ENCODE data around the gene ALDH7A1. TPM values are rescaled to one million over a fixed set of nuclear protein-coding genes. Genes with fewer than 3 reads are reported as not detected.
A peak's percentile ranks its signal among the peaks of the same experiment; 100 is the strongest.

The ALDH7A1 gene
- total RNA-seq, 4 donors from 2014 or later = 35.9 to 89.7 (median 48.2) TPM

GRCh38 chr5:126516133-126516532, 78.9 kb downstream of the ALDH7A1 start:
- WGBS, 2 donors = 17 to 22% methylated on average over 1 of the region's 1 CpG
- DNase-seq = no peak
- Histone ChIP-seq H3K27me3 (no peaks in the 10 kb centered on the region), H3K27ac (no peak overlapping the region), H3K9me3 (no peaks in the 10 kb centered on the region), H3K4me3 (no peak overlapping the region), H3K4me1 (peaks cover 0 to 52% (median 23%) of the 10 kb centered on the region in 3 donors), H3K36me3 (no peaks in the 10 kb centered on the region)
- intact Hi-C loops (cut with DNase I) = no loop called here
- TF ChIP-seq POLR2A (IDR thresholded peaks at IDR 0.05) = no peak
- no peak for TF ChIP-seq CTCF (IDR thresholded peaks at IDR 0.05)

- no peak for DNase-seq
- intact Hi-C loops (cut with DNase I) = no loop called here
- TF ChIP-seq POLR2A (IDR thresholded peaks at IDR 0.05) (no peak), CTCF (IDR thresholded peaks at IDR 0.05) (no peak)
- Histone ChIP-seq H3K4me3 (no peak overlapping the region), H3K9me3 (no peaks in the 10 kb centered on the region), H3K4me1 (peaks cover 0 to 45% (median 19%) of the 10 kb centered on the region in 3 donors), H3K27me3 (no peaks in the 10 kb centered on the region), H3K36me3 (no peaks in the 10 kb centered on the region), H3K27ac (peak overlapping the region in 1 of 4 donors; percentile 62)
Observed at GRCh38 chr5:126515337-126515736, 79.7 kb downstream of the ALDH7A1 start.

- no peaks in the 10 kb centered on the region for H3K9me3 ChIP-seq
- H3K27ac ChIP-seq = peak overlapping the region in 3 of 4 donors; percentile 21 to 62 (median 46)
- H3K4me1 ChIP-seq = peaks cover 0 to 42% (median 15%) of the 10 kb centered on the region in 3 donors
- intact Hi-C loops (cut with DNase I) = no loop called here
- WGBS, 2 donors = 85 to 90% methylated on average over 8 to 9 of the region's 9 CpGs
- no peaks in the 10 kb centered on the region for H3K27me3 ChIP-seq
- no peak for TF ChIP-seq POLR2A (IDR thresholded peaks at IDR 0.05)
- TF ChIP-seq CTCF (IDR thresholded peaks at IDR 0.05) = no peak
- DNase-seq = no peak
- no peak overlapping the region for H3K4me3 ChIP-seq
- no peaks in the 10 kb centered on the region for H3K36me3 ChIP-seq
Observed at GRCh38 chr5:126514558-126515141, 80.4 kb downstream of the ALDH7A1 start.

- peak overlapping the region in 3 of 4 donors; percentile 21 to 62 (median 46) for H3K27ac ChIP-seq
- no peak for DNase-seq
- H3K36me3 ChIP-seq = no peaks in the 10 kb centered on the region
- intact Hi-C loops (cut with DNase I) = no loop called here
- peaks cover 0 to 42% (median 10%) of the 10 kb centered on the region in 3 donors for H3K4me1 ChIP-seq
- H3K27me3 ChIP-seq = no peaks in the 10 kb centered on the region
- no peaks in the 10 kb centered on the region for H3K9me3 ChIP-seq
- 70 to 75% methylated on average over 4 of the region's 4 CpGs for WGBS, 2 donors
- TF ChIP-seq CTCF (IDR thresholded peaks at IDR 0.05) = no peak
- no peak for TF ChIP-seq POLR2A (IDR thresholded peaks at IDR 0.05)
- H3K4me3 ChIP-seq = no peak overlapping the region
Observed at GRCh38 chr5:126514131-126514557, 80.9 kb downstream of the ALDH7A1 start.

GRCh38 chr5:126513703-126514102, 81.3 kb downstream of the ALDH7A1 start:
- Histone ChIP-seq H3K36me3 (no peaks in the 10 kb centered on the region), H3K27me3 (no peaks in the 10 kb centered on the region), H3K27ac (peak overlapping the region in 3 of 4 donors; percentile 21 to 62 (median 62)), H3K4me1 (peaks cover 0 to 40% (median 6%) of the 10 kb centered on the region in 3 donors), H3K4me3 (no peak overlapping the region), H3K9me3 (no peaks in the 10 kb centered on the region)
- 73 to 76% methylated on average over 4 of the region's 4 CpGs for WGBS, 2 donors
- DNase-seq = no peak
- intact Hi-C loops (cut with DNase I) = no loop called here
- TF ChIP-seq POLR2A (IDR thresholded peaks at IDR 0.05) = no peak
- no peak for TF ChIP-seq CTCF (IDR thresholded peaks at IDR 0.05)
